Fibroblast of pulmonary artery (primary cell): Measurements from ENCODE around the gene ADSL.
"Not testable (repeated sequence)": the region's sequence is repeated elsewhere in the genome, so short reads cannot be mapped to it uniquely, and the experiment has no call there.

ENCODE experiments used
- DNase-seq: peaks from one replicate; pipeline ENCODE4 v3.0.0-alpha.2; 2010; ENCODE audit warnings: low read depth
- H3K4me3 ChIP-seq: replicated peaks from 2 replicates; pipeline ENCODE4 v1.5.1; 2011; ENCODE audit warnings: low read depth, mild to moderate bottlenecking, control low read depth, low read length, moderate library complexity
- CTCF ChIP-seq: IDR thresholded peaks from 2 replicates; pipeline ENCODE4 v1.5.1; 2011; ENCODE audit warnings: mild to moderate bottlenecking, control low read depth, low read length, inconsistent platforms; ENCODE audit errors: missing control alignments

The ADSL gene

DNA sequence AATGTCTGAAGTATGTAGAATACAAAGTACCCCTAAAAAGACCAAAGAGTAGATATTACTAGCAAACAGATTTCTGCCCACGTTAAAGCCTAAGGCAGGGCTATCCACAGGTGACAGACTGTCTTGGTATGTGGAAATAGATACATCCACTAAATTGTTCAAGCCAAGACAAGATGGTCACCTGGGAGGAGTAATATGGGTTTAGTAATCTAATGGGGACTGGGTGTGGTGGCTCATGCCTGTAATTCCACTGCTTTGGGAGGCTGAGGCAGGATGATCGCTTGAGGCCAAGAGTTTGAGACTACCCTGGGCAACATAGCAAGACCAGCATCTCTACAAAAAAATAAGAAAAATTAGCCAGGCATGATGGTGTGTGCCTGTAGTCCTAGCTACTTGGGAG, 31.6 kb downstream of the ADSL start:
- H3K4me3 ChIP-seq, result no peak overlapping the region
- no peak for TF ChIP-seq CTCF
- DNase-seq, result no peak

DNA sequence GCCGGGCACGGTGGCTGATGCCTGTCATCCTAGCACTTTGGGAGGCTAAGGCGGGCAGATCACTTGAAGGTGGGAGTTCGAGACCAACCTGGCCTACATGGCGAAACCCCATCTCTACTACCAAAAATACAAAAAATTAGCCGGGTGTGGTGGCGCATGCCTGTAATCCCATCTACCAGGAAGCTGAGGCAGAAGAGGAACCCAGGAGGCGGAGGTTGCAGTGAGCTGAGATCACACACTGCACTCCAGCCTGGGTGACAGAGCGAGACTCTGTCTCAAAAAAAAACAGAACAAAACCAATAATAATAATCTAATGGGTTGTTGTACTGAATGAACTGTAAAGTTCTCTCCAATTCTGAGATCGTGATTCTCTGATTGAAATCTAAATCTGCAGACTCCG, 32.1 kb downstream of the ADSL start:
- DNase-seq, H3K4me3 ChIP-seq: not testable (repeated sequence)

GRCh38 chr22:40381461-40381860, 35.2 kb downstream of the ADSL start:
- no peak for DNase-seq
- TF ChIP-seq CTCF, result no peak
- H3K4me3 ChIP-seq, result no peak overlapping the region

- DNase-seq, result peak; percentile 90
- no peak overlapping the region for H3K4me3 ChIP-seq
- no peak for TF ChIP-seq CTCF
These were observed 37.6 kb downstream of the ADSL start for GRCh38 chr22:40383905-40384304.

DNA sequence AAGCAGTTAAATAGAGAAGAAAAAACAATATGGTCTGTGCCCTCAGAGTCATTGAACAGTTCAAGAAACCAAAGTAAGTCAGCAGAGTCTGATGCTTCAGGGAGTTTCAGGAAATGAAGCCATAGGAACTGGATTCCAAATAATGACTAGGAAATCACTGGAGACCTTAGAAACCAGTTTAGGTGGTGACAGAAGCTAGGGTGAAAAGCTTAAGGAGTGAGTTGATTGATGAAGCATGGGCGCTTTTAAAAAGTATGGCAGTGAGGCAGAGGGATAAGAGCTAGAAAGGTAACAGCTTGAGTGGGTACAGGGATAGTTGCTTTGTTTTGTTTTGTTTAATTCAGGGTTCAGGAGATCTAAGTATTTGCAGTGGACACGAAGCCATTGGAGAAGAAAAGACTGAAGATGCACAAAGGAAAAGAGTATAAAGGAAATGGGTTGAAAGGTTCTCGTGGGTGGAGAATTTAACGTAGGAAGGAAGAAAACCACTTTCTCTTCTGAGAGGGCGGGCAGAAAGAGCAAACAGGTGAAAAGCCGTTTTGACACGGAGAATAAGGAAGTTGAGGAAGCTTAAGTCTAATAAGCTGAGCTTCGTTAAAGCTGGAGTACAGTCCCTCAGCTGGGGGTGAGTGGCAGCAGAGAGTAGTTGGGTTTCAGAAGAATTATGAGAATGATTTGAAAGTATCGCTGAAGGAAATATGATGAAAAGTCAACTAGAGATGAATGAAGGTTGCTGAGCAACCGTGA, 38.9 kb downstream of the ADSL start:
- DNase-seq, result no peak
- no peak for TF ChIP-seq CTCF
- H3K4me3 ChIP-seq, result no peak overlapping the region

GRCh38 chr22:40387746-40388145, 41.4 kb downstream of the ADSL start:
- DNase-seq, result no peak
- H3K4me3 ChIP-seq, result no peak overlapping the region
- no peak for TF ChIP-seq CTCF

GRCh38 chr22:40388231-40388630, 41.9 kb downstream of the ADSL start:
- no peak for DNase-seq
- no peak overlapping the region for H3K4me3 ChIP-seq
- TF ChIP-seq CTCF, result no peak
